Stimulated activated CD4-positive, alpha-beta T cell treated with anti-CD3 and anti-CD28 coated beads, Interleukin-4, amount 100 ng/mL, for 24 hours (primary cell): ENCODE data around the gene NDE1.

ENCODE experiments used
- DNase-seq: peaks from one replicate; pipeline ENCODE4 v3.0.0-alpha.2; 2020

The NDE1 gene

DNA sequence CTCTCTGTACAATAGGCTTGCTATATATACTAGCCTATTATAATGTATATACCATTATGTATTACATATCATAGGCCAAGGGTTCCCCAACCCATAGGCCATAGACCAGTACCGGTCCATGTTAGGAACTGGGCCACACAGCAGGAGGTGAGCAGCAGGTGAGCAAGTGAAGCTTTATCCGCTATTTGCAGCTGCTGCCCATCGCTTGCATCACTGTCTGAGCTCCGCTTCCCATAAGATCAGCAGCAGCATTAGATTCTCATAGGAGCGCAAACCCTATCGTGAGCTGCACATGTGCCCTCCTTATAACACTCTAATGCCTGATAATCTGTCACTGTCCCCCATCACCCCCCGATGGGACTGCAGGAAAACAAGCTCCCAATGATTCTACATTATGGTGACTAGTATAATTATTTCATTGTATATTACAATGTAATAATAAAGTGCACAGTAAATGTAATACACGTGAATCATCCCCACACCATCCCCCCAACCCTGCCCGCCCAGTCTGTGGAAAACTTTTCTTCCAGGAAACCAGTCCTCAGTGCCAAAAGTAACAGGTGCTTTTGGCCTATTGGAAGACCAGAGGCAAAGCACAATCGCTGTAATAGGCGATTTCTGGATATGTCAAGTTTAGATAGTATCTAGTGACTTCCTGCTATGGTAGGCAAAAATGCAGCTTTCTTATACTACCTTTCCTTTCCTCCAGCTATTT lies 122.7 kb downstream of the NDE1 start:
- no peak for DNase-seq

GRCh38 chr16:15773968-15774367 lies 123.9 kb downstream of the NDE1 start:
- DNase-seq: no peak

- DNase-seq: no peak
These were observed 125.2 kb downstream of the NDE1 start for GRCh38 chr16:15775209-15775608.

- DNase-seq: no peak
These were observed 125.7 kb downstream of the NDE1 start for GRCh38 chr16:15775663-15776304.
